ENCODE data around the gene RAB28. TPM values are rescaled to one million over a fixed set of nuclear protein-coding genes. Genes with fewer than 3 reads are reported as not detected.

The RAB28 gene
- total and polyA plus RNA-seq, 2 of the 8 experiments (the other 6 are each of a cell fraction or from before 2014, with no cell fraction given) = 16.0 to 18.7 TPM

- Histone ChIP-seq H4K8ac (ENCODE audit: extremely low read depth, insufficient read depth, low read length) (no peak overlapping the region), H3K9ac (replicated peaks in 1 of 4; ENCODE audit: extremely low read depth in 1 of 4, low read depth in 3 of 4, low read length in 3 of 4) (no peak overlapping the region), H3K56ac (replicated peaks; ENCODE audit: insufficient read length, low read depth, low read length) (no peak overlapping the region), H3K4ac (replicated peaks; ENCODE audit: insufficient read length, low read depth, low read length) (no peak overlapping the region), H4K20me1 (replicated peaks in 1 of 2; ENCODE audit: control insufficient read depth in 1 of 2, insufficient read depth in 2 of 2, low read length in 2 of 2) (peaks cover 0 to 2% of the 10 kb centered on the region in 2 experiments), H4K5ac (ENCODE audit: insufficient read length, low read depth, low read length) (no peak overlapping the region), H3K23ac (ENCODE audit: insufficient read length) (no peak overlapping the region), H4K91ac (replicated peaks; ENCODE audit: insufficient read length, low read length) (no peak overlapping the region), H2AK5ac (ENCODE audit: low read depth, low read length) (no peak overlapping the region), H3K14ac (ENCODE audit: insufficient read length) (no peak overlapping the region), H3K23me2 (ENCODE audit: low read depth, low read length) (no peaks in the 10 kb centered on the region), H3K4me2 (ENCODE audit: insufficient read depth in 1 of 2, low read depth in 2 of 2, low read length in 2 of 2) (no peak overlapping the region), H3K36me3 (ENCODE audit: control insufficient read depth in 2 of 4, insufficient read depth in 4 of 4, low read length in 3 of 4) (peaks cover 0 to 10% (median 0%) of the 10 kb centered on the region in 4 experiments; a peak in 1 of 8 replicates), H3K79me2 (ENCODE audit: control insufficient read depth in 1 of 2, insufficient read depth in 2 of 2, low read length in 2 of 2) (peaks cover 0 to 12% of the 10 kb centered on the region in 2 experiments; a peak in 2 of 4 replicates), H2BK5ac (ENCODE audit: low read depth, low read length) (no peak overlapping the region), H3K27me3 (replicated peaks in 1 of 4; ENCODE audit: control insufficient read depth in 3 of 4, extremely low read depth in 1 of 4, insufficient read depth in 3 of 4, low read length in 3 of 4) (peaks cover 0 to 1% (median 0%) of the 10 kb centered on the region in 4 experiments; a peak in 1 of 7 replicates), H2BK15ac (ENCODE audit: low read length) (no peak overlapping the region), H2BK20ac (ENCODE audit: low read length) (no peak overlapping the region), H3K4me1 (replicated peaks in 1 of 4; ENCODE audit: control insufficient read depth in 3 of 4, insufficient read depth in 4 of 4, low read length in 3 of 4) (no peaks in the 10 kb centered on the region), H2BK12ac (ENCODE audit: low read depth, low read length) (no peak overlapping the region), H3K4me3 (ENCODE audit: extremely low read depth in 1 of 4, insufficient read depth in 2 of 4, low read depth in 3 of 4, low read length in 4 of 4) (no peak overlapping the region), H3K18ac (ENCODE audit: extremely low read depth, low read length) (no peak overlapping the region), H3K9me3 (ENCODE audit: insufficient read depth in 2 of 2, low read depth in 1 of 2, low read length in 1 of 2) (no peaks in the 10 kb centered on the region), H2BK120ac (replicated peaks; ENCODE audit: low read depth, low read length) (no peak overlapping the region), H3K27ac (ENCODE audit: low read depth, low read length) (no peak overlapping the region), H2AFZ (ENCODE audit: low read length) (no peak overlapping the region), H3K79me1 (ENCODE audit: low read depth, low read length) (no peaks in the 10 kb centered on the region)
- DNase-seq (ENCODE audit: low read depth in 1 of 2, low spot score in 2 of 2) (no peak), FAIRE-seq (no peak)
- CTCF ChIA-PET (ENCODE audit: partially characterized antibody) = no interaction called here
- POLR2A ChIA-PET (ENCODE audit: partially characterized antibody) = no interaction called here
- TF ChIP-seq POLR2AphosphoS5 (IDR thresholded peaks at IDR 0.05; ENCODE audit: low read depth, low read length) (no peak), JUND (IDR thresholded peaks at IDR 0.05; ENCODE audit: low read length) (no peak), SIRT6 (IDR thresholded peaks at IDR 0.05; ENCODE audit: low read length) (no peak), TEAD4 (IDR thresholded peaks at IDR 0.05; ENCODE audit: low read depth, low read length) (no peak)
Measured at GRCh38 chr4:13476152-13476551, 8.0 kb downstream of the RAB28 start.

Data from H1 (cell line).